Parathyroid adenoma (tissue), 2 donors: Measurements from ENCODE around the gene PAIP1.

Experiments
- H2AFZ ChIP-seq: fragments of 300-600 bp; sonication (generic); one replicate; pipeline ENCODE4 v1.7.0; 2017; ENCODE audit warnings: antibody characterized with exemption, mild to moderate bottlenecking
- H3K27ac ChIP-seq: fragments of 300-600 bp; sonication (generic); one replicate; pipeline ENCODE4 v1.7.0; 2017
- H3K27me3 ChIP-seq: fragments of 300-600 bp; sonication (generic); one replicate; pipeline ENCODE4 v1.7.0; 2017; ENCODE audit warnings: low read length; ENCODE audit not compliant: control insufficient read depth, insufficient read depth
- H3K36me3 ChIP-seq: fragments of 300-600 bp; sonication (generic); one replicate; pipeline ENCODE4 v1.7.0; 2017; ENCODE audit warnings: low read length; ENCODE audit not compliant: control insufficient read depth, insufficient read depth
- H3K4me1 ChIP-seq: fragments of 300-600 bp; sonication (generic); one replicate; pipeline ENCODE4 v1.7.0; 2017; ENCODE audit warnings: control low read depth
- H3K4me2 ChIP-seq: fragments of 300-600 bp; sonication (generic); one replicate; pipeline ENCODE4 v1.7.0; 2017; ENCODE audit warnings: low read length
- H3K4me3 ChIP-seq: fragments of 300-600 bp; sonication (generic); one replicate; pipeline ENCODE4 v1.7.0; 2017; ENCODE audit warnings: low read depth, low read length
- H3K79me2 ChIP-seq: fragments of 300-600 bp; sonication (generic); one replicate; pipeline ENCODE4 v1.7.0; 2017; ENCODE audit warnings: control low read depth
- H3K9ac ChIP-seq: fragments of 300-600 bp; sonication (generic); one replicate; pipeline ENCODE4 v1.7.0; 2017; ENCODE audit warnings: mild to moderate bottlenecking
- H3K9me3 ChIP-seq: fragments of 300-600 bp; sonication (generic); one replicate; pipeline ENCODE4 v1.7.0; 2017; ENCODE audit warnings: low read length; ENCODE audit not compliant: control insufficient read depth
- TF ChIP-seq, protein P1 (sequence below): fragments of 300-600 bp; sonication (generic); IDR thresholded peaks from one replicate; pipeline ENCODE4 v1.7.0; 2017; ENCODE audit warnings: antibody characterized with exemption, mild to moderate bottlenecking
- donor health status: primary hyperparathyroidism.

Gene PAIP1

GRCh38 chr5:43533646-43534045 is 23.2 kb downstream of the PAIP1 start:
- H3K79me2 ChIP-seq = no peaks in the 10 kb centered on the region
- H3K4me2 ChIP-seq = no peak overlapping the region
- H3K27ac ChIP-seq = no peak overlapping the region
- TF ChIP-seq, protein P1, sequence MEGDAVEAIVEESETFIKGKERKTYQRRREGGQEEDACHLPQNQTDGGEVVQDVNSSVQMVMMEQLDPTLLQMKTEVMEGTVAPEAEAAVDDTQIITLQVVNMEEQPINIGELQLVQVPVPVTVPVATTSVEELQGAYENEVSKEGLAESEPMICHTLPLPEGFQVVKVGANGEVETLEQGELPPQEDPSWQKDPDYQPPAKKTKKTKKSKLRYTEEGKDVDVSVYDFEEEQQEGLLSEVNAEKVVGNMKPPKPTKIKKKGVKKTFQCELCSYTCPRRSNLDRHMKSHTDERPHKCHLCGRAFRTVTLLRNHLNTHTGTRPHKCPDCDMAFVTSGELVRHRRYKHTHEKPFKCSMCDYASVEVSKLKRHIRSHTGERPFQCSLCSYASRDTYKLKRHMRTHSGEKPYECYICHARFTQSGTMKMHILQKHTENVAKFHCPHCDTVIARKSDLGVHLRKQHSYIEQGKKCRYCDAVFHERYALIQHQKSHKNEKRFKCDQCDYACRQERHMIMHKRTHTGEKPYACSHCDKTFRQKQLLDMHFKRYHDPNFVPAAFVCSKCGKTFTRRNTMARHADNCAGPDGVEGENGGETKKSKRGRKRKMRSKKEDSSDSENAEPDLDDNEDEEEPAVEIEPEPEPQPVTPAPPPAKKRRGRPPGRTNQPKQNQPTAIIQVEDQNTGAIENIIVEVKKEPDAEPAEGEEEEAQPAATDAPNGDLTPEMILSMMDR = no peak
- H3K4me3 ChIP-seq = no peak overlapping the region
- no peaks in the 10 kb centered on the region for H3K9me3 ChIP-seq
- H3K27me3 ChIP-seq = no peaks in the 10 kb centered on the region
- H3K9ac ChIP-seq = no peak overlapping the region
- H3K36me3 ChIP-seq = no peaks in the 10 kb centered on the region
- no peaks in the 10 kb centered on the region for H3K4me1 ChIP-seq
- no peak overlapping the region for H2AFZ ChIP-seq

- Histone ChIP-seq H3K27ac (no peak overlapping the region), H3K9me3 (no peaks in the 10 kb centered on the region), H3K4me2 (no peak overlapping the region), H3K4me1 (no peaks in the 10 kb centered on the region), H3K4me3 (no peak overlapping the region), H3K79me2 (no peaks in the 10 kb centered on the region), H3K9ac (no peak overlapping the region), H3K36me3 (no peaks in the 10 kb centered on the region), H3K27me3 (no peaks in the 10 kb centered on the region), H2AFZ (no peak overlapping the region)
- TF ChIP-seq, protein P1 = no peak
These were observed 26.2 kb downstream of the PAIP1 start for GRCh38 chr5:43530648-43531047.

GRCh38 chr5:43523662-43524072 is 33.2 kb downstream of the PAIP1 start:
- Histone ChIP-seq H3K4me3 (no peak overlapping the region), H3K4me2 (peak overlapping the region; percentile 19), H3K27me3 (no peaks in the 10 kb centered on the region), H2AFZ (no peak overlapping the region), H3K4me1 (no peaks in the 10 kb centered on the region), H3K9me3 (no peaks in the 10 kb centered on the region), H3K79me2 (no peaks in the 10 kb centered on the region), H3K36me3 (no peaks in the 10 kb centered on the region), H3K9ac (no peak overlapping the region), H3K27ac (no peak overlapping the region)
- TF ChIP-seq, protein P1 = no peak

DNA sequence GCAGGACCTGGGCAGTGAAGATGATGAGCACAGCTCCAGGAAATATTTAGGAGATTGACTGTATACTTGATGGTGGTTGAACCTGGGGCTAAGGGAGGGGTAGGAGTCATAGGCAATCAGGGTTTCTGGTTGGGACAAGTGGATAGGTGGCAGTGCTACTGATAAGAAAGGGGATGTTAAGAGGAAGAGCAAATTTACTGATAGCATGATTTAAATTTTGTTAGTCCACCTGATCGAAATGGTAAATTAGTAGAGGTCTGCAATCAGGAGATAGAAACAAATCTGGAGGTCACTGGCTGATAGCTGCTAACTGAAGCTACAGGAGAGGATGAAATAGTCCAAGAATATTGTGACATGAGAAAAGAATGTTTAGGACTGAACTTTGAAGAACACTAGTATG is 36.3 kb downstream of the PAIP1 start:
- TF ChIP-seq, protein P1 = no peak
- no peaks in the 10 kb centered on the region for H3K9me3 ChIP-seq
- H3K4me1 ChIP-seq = peaks cover 3% of the 10 kb centered on the region
- no peaks in the 10 kb centered on the region for H3K36me3 ChIP-seq
- H3K79me2 ChIP-seq = no peaks in the 10 kb centered on the region
- H3K9ac ChIP-seq = no peak overlapping the region
- no peak overlapping the region for H3K27ac ChIP-seq
- H3K4me3 ChIP-seq = no peak overlapping the region
- no peak overlapping the region for H3K4me2 ChIP-seq
- no peaks in the 10 kb centered on the region for H3K27me3 ChIP-seq
- H2AFZ ChIP-seq = no peak overlapping the region

DNA sequence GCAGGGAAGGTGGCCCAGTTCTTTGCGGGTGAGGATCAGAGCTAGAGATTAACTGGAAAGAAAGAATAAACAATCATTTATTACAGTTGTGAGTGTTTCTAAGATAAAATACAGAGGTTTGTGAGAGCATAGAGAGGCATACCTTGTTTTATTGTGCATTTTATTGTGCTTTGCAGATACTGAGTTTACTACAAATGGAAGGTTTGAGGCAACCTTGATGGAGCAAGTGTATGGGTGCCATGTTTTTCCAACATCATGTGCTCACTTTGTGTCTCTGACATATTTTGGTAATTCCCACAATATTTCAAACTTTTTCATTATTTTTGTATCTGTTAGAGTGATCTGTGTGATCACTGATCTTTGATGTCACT is 41.2 kb downstream of the PAIP1 start:
- H3K27ac ChIP-seq = peak overlapping the region; percentile 70

More for the DNA sequence above, 41.2 kb downstream of the PAIP1 start:
- H3K27me3 ChIP-seq = no peaks in the 10 kb centered on the region
- H3K9me3 ChIP-seq = no peaks in the 10 kb centered on the region
- no peaks in the 10 kb centered on the region for H3K79me2 ChIP-seq
- H3K4me1 ChIP-seq = peaks cover 9% of the 10 kb centered on the region
- no peaks in the 10 kb centered on the region for H3K36me3 ChIP-seq
- peak overlapping the region; percentile 94 for H3K4me2 ChIP-seq
- no peak overlapping the region for H3K9ac ChIP-seq
- peak overlapping the region; percentile 79 for H3K4me3 ChIP-seq
- peak overlapping the region; percentile 86 for H2AFZ ChIP-seq
- TF ChIP-seq, protein P1 = no peak
